ENCODE data around the gene FOXA3.

Gene FOXA3

GRCh38 chr19:45902651-45903625 lies 38.8 kb downstream of the FOXA3 start:
- H3K27me3 ChIP-seq (ENCODE audit: control insufficient read depth, insufficient read depth, low read length) = no peaks in the 10 kb centered on the region
- H3K9me3 ChIP-seq (ENCODE audit: control insufficient read depth, low read length) = no peaks in the 10 kb centered on the region
- peak overlapping the region; percentile 79 for H3K4me3 ChIP-seq (ENCODE audit: low read length)
- peak overlapping the region; percentile 78 for H3K9ac ChIP-seq (ENCODE audit: low read length)
- no peaks in the 10 kb centered on the region for H3K36me3 ChIP-seq (ENCODE audit: control insufficient read depth, insufficient read depth, low read length)
- peaks cover 13% of the 10 kb centered on the region for H3K4me1 ChIP-seq (ENCODE audit: control insufficient read depth, insufficient read depth, low read length)

GRCh38 chr19:45905011-45905410 lies 40.9 kb downstream of the FOXA3 start:
- Histone ChIP-seq H3K9ac (ENCODE audit: low read length) (no peak overlapping the region), H3K27me3 (ENCODE audit: control insufficient read depth, insufficient read depth, low read length) (no peaks in the 10 kb centered on the region), H3K4me3 (ENCODE audit: low read length) (no peak overlapping the region), H3K4me1 (ENCODE audit: control insufficient read depth, insufficient read depth, low read length) (peaks cover 13% of the 10 kb centered on the region), H3K36me3 (ENCODE audit: control insufficient read depth, insufficient read depth, low read length) (no peaks in the 10 kb centered on the region), H3K9me3 (ENCODE audit: control insufficient read depth, low read length) (no peaks in the 10 kb centered on the region)

GRCh38 chr19:45906221-45906620 lies 42.1 kb downstream of the FOXA3 start:
- no peak overlapping the region for H3K9ac ChIP-seq (ENCODE audit: low read length)
- peaks cover 3% of the 10 kb centered on the region for H3K27me3 ChIP-seq (ENCODE audit: control insufficient read depth, insufficient read depth, low read length)
- H3K4me1 ChIP-seq (ENCODE audit: control insufficient read depth, insufficient read depth, low read length) = peaks cover 7% of the 10 kb centered on the region
- no peaks in the 10 kb centered on the region for H3K36me3 ChIP-seq (ENCODE audit: control insufficient read depth, insufficient read depth, low read length)
- no peak overlapping the region for H3K4me3 ChIP-seq (ENCODE audit: low read length)
- H3K9me3 ChIP-seq (ENCODE audit: control insufficient read depth, low read length) = no peaks in the 10 kb centered on the region

- H3K9ac ChIP-seq (ENCODE audit: low read length) = no peak overlapping the region
- no peaks in the 10 kb centered on the region for H3K36me3 ChIP-seq (ENCODE audit: control insufficient read depth, insufficient read depth, low read length)
- no peak overlapping the region for H3K4me3 ChIP-seq (ENCODE audit: low read length)
- H3K4me1 ChIP-seq (ENCODE audit: control insufficient read depth, insufficient read depth, low read length) = no peaks in the 10 kb centered on the region
- H3K27me3 ChIP-seq (ENCODE audit: control insufficient read depth, insufficient read depth, low read length) = peaks cover 3% of the 10 kb centered on the region
- H3K9me3 ChIP-seq (ENCODE audit: control insufficient read depth, low read length) = no peaks in the 10 kb centered on the region
Observed at GRCh38 chr19:45908956-45909355, 44.8 kb downstream of the FOXA3 start.

GRCh38 chr19:45911291-45911690 lies 47.2 kb downstream of the FOXA3 start:
- H3K9me3 ChIP-seq (ENCODE audit: control insufficient read depth, low read length) = no peaks in the 10 kb centered on the region
- H3K4me3 ChIP-seq (ENCODE audit: low read length) = no peak overlapping the region
- peaks cover 3% of the 10 kb centered on the region for H3K27me3 ChIP-seq (ENCODE audit: control insufficient read depth, insufficient read depth, low read length)
- no peaks in the 10 kb centered on the region for H3K4me1 ChIP-seq (ENCODE audit: control insufficient read depth, insufficient read depth, low read length)
- no peaks in the 10 kb centered on the region for H3K36me3 ChIP-seq (ENCODE audit: control insufficient read depth, insufficient read depth, low read length)
- no peak overlapping the region for H3K9ac ChIP-seq (ENCODE audit: low read length)

- no peaks in the 10 kb centered on the region for H3K36me3 ChIP-seq (ENCODE audit: control insufficient read depth, insufficient read depth, low read length)
- no peak within 1 kb of the TSS for H3K9ac ChIP-seq (ENCODE audit: low read length)
- no peak within 1 kb of the TSS for H3K4me3 ChIP-seq (ENCODE audit: low read length)
- no peaks in the 10 kb centered on the region for H3K4me1 ChIP-seq (ENCODE audit: control insufficient read depth, insufficient read depth, low read length)
- no peaks in the 10 kb centered on the region for H3K9me3 ChIP-seq (ENCODE audit: control insufficient read depth, low read length)
- peaks cover 3% of the 10 kb centered on the region for H3K27me3 ChIP-seq (ENCODE audit: control insufficient read depth, insufficient read depth, low read length)
Observed at GRCh38 chr19:45913874-45914830, 50.0 kb downstream of the FOXA3 start, which contains the start of gene NANOS2. Gene NANOS2, minus strand, starts transcription at chr19:45914778. Its CDS starts 85 bp downstream, at chr19:45914693.

- Histone ChIP-seq H3K36me3 (ENCODE audit: control insufficient read depth, insufficient read depth, low read length) (no peaks in the 10 kb centered on the region), H3K4me3 (ENCODE audit: low read length) (no peak overlapping the region), H3K27me3 (ENCODE audit: control insufficient read depth, insufficient read depth, low read length) (peaks cover 6% of the 10 kb centered on the region), H3K9ac (ENCODE audit: low read length) (no peak overlapping the region), H3K9me3 (ENCODE audit: control insufficient read depth, low read length) (no peaks in the 10 kb centered on the region), H3K4me1 (ENCODE audit: control insufficient read depth, insufficient read depth, low read length) (no peaks in the 10 kb centered on the region)
Observed at GRCh38 chr19:45917421-45918091, 53.4 kb downstream of the FOXA3 start.

GRCh38 chr19:45918721-45919120 lies 54.6 kb downstream of the FOXA3 start:
- Histone ChIP-seq H3K9me3 (ENCODE audit: control insufficient read depth, low read length) (no peaks in the 10 kb centered on the region), H3K27me3 (ENCODE audit: control insufficient read depth, insufficient read depth, low read length) (peaks cover 6% of the 10 kb centered on the region), H3K36me3 (ENCODE audit: control insufficient read depth, insufficient read depth, low read length) (no peaks in the 10 kb centered on the region), H3K4me1 (ENCODE audit: control insufficient read depth, insufficient read depth, low read length) (no peaks in the 10 kb centered on the region), H3K4me3 (ENCODE audit: low read length) (no peak overlapping the region), H3K9ac (ENCODE audit: low read length) (no peak overlapping the region)

- H3K9ac ChIP-seq (ENCODE audit: low read length) = no peak overlapping the region
Observed at GRCh38 chr19:45919678-45920077, 55.6 kb downstream of the FOXA3 start.

GRCh38 chr19:45920458-45920857 lies 56.3 kb downstream of the FOXA3 start:
- Histone ChIP-seq H3K4me1 (ENCODE audit: control insufficient read depth, insufficient read depth, low read length) (no peaks in the 10 kb centered on the region), H3K9ac (ENCODE audit: low read length) (no peak overlapping the region), H3K36me3 (ENCODE audit: control insufficient read depth, insufficient read depth, low read length) (no peaks in the 10 kb centered on the region), H3K27me3 (ENCODE audit: control insufficient read depth, insufficient read depth, low read length) (peaks cover 6% of the 10 kb centered on the region), H3K9me3 (ENCODE audit: control insufficient read depth, low read length) (no peaks in the 10 kb centered on the region), H3K4me3 (ENCODE audit: low read length) (no peak overlapping the region)

More at GRCh38 chr19:45919678-45920077, 55.6 kb downstream of the FOXA3 start:
- H3K4me1 ChIP-seq (ENCODE audit: control insufficient read depth, insufficient read depth, low read length) = no peaks in the 10 kb centered on the region
- no peaks in the 10 kb centered on the region for H3K36me3 ChIP-seq (ENCODE audit: control insufficient read depth, insufficient read depth, low read length)
- H3K4me3 ChIP-seq (ENCODE audit: low read length) = no peak overlapping the region
- H3K27me3 ChIP-seq (ENCODE audit: control insufficient read depth, insufficient read depth, low read length) = peaks cover 6% of the 10 kb centered on the region
- no peaks in the 10 kb centered on the region for H3K9me3 ChIP-seq (ENCODE audit: control insufficient read depth, low read length)

- H3K27me3 ChIP-seq (ENCODE audit: control insufficient read depth, insufficient read depth, low read length) = peaks cover 6% of the 10 kb centered on the region
- no peaks in the 10 kb centered on the region for H3K4me1 ChIP-seq (ENCODE audit: control insufficient read depth, insufficient read depth, low read length)
- no peaks in the 10 kb centered on the region for H3K9me3 ChIP-seq (ENCODE audit: control insufficient read depth, low read length)
- no peaks in the 10 kb centered on the region for H3K36me3 ChIP-seq (ENCODE audit: control insufficient read depth, insufficient read depth, low read length)
- no peak overlapping the region for H3K4me3 ChIP-seq (ENCODE audit: low read length)
- H3K9ac ChIP-seq (ENCODE audit: low read length) = no peak overlapping the region
Observed at GRCh38 chr19:45922281-45922680, 58.2 kb downstream of the FOXA3 start.

Data from mucosa of stomach (tissue), 1 donor.